B cell (primary cell): Measurements from ENCODE around the gene LIF. TPM values are rescaled to one million over a fixed set of nuclear protein-coding genes. Genes with fewer than 3 reads are reported as not detected.

Experiments used
- ATAC-seq: fragments of 200-7000 bp; cut with Tn5 transposase; one replicate; pipeline ENCODE4 v1.10.0; 2021; ENCODE audit warnings: low read depth, mild to moderate bottlenecking, moderate number of reproducible peaks, moderate library complexity
- CTCF ChIA-PET: fragments of 350-600 bp; sonication (Branson Sonifier 250); formaldehyde crosslinking; loops from one replicate; lab custom pipeline; 2021; ENCODE audit warnings: antibody characterized with exemption, inconsistent platforms; lab: Charles Lee
- POLR2A ChIA-PET: fragments of 350-600 bp; sonication (Branson Sonifier 250); formaldehyde crosslinking; loops from one replicate; lab custom pipeline; 2021; ENCODE audit warnings: antibody characterized with exemption; lab: Charles Lee
- DNase-seq: peaks from one replicate; pipeline ENCODE4 v3.0.0; 2013
- H2AFZ ChIP-seq: 2 replicates; pipeline ENCODE4 v1.6.1; 2012; ENCODE audit warnings: mild to moderate bottlenecking, low read depth, low read length; ENCODE audit not compliant: insufficient read depth, poor library complexity, severe bottlenecking
- H3K27ac ChIP-seq, 2 donors: 1 replicate in 1 of 2; 2 replicates in 1 of 2; pipeline ENCODE4 v1.5.1; 2012 to 2013; ENCODE audit warnings: low read length in 2 of 2, mild to moderate bottlenecking in 2 of 2, moderate library complexity in 1 of 2
- H3K27me3 ChIP-seq, 4 experiments: fragments of 200-600 bp in 1 of 4; sonication (generic) in 1 of 4; replicated peaks in 1 of 4; 1 replicate in 2 of 4; 2 replicates in 2 of 4; pipeline versions ENCODE4 v1.6.1 to v1.7.0; 2013 to 2016; ENCODE audit warnings: low read length in 3 of 4, mild to moderate bottlenecking in 2 of 4, mixed read lengths in 1 of 4, moderate library complexity in 1 of 4; ENCODE audit not compliant: insufficient read depth in 4 of 4, control insufficient read depth in 3 of 4; ENCODE audit errors: control extremely low read depth in 1 of 4
- H3K36me3 ChIP-seq, 2 experiments: replicated peaks in 1 of 2; 1 replicate in 1 of 2; 2 replicates in 1 of 2; pipeline versions ENCODE4 v1.6.1 to v1.7.1; 2013; ENCODE audit warnings: low read length in 1 of 2; ENCODE audit not compliant: insufficient read depth in 2 of 2, control insufficient read depth in 1 of 2; ENCODE audit errors: control extremely low read depth in 1 of 2, extremely low read depth in 1 of 2
- H3K4me1 ChIP-seq, 2 donors: fragments of 200-600 bp in 1 of 2; sonication (generic) in 1 of 2; 1 replicate in 1 of 2; 2 replicates in 1 of 2; pipeline versions ENCODE4 v1.5.1 to v1.6.1; 2013 to 2017; ENCODE audit warnings: low read length in 2 of 2; ENCODE audit not compliant: control insufficient read depth in 2 of 2, insufficient read depth in 2 of 2
- H3K4me2 ChIP-seq: replicated peaks from 2 replicates; pipeline ENCODE3; 2012; ENCODE audit warnings: mild to moderate bottlenecking, low read depth, low read length; ENCODE audit not compliant: poor library complexity, severe bottlenecking
- H3K4me3 ChIP-seq, 5 experiments: fragments of 200-600 bp in 1 of 5; sonication (generic) in 1 of 5; 1 replicate in 3 of 5; 2 replicates in 2 of 5; pipeline versions ENCODE4 v1.5.1 to v1.7.0; 2011 to 2016; ENCODE audit warnings: low read length in 4 of 5, mild to moderate bottlenecking in 4 of 5, low read depth in 2 of 5, control low read depth in 1 of 5, moderate library complexity in 1 of 5; ENCODE audit not compliant: insufficient read depth in 1 of 5; ENCODE audit errors: control extremely low read depth in 1 of 5, extremely low read depth in 1 of 5
- H3K79me2 ChIP-seq: fragments of 200-600 bp; sonication (generic); one replicate; pipeline ENCODE4 v1.6.0; 2016; ENCODE audit warnings: low read length; ENCODE audit not compliant: control insufficient read depth, insufficient read depth
- H3K9ac ChIP-seq: fragments of 200-600 bp; sonication (generic); 2 replicates; pipeline ENCODE4 v1.6.1; 2017; ENCODE audit warnings: mild to moderate bottlenecking, low read length, moderate library complexity
- H3K9me3 ChIP-seq, 3 donors: one replicate each; pipeline versions ENCODE4 v1.6.1 to v1.7.1; 2013; ENCODE audit warnings: low read length in 2 of 3; ENCODE audit not compliant: control insufficient read depth in 2 of 3, insufficient read depth in 1 of 3; ENCODE audit errors: control extremely low read depth in 1 of 3
- H4K20me1 ChIP-seq: 2 replicates; pipeline ENCODE4 v1.6.0; 2012; ENCODE audit warnings: mild to moderate bottlenecking, low read length; ENCODE audit not compliant: insufficient read depth, control insufficient read depth, poor library complexity, severe bottlenecking
- H3K27ac Mint-ChIP-seq: one replicate; pipeline ENCODE4 v1.8.0; 2021; ENCODE audit warnings: mixed read lengths
- H3K27me3 Mint-ChIP-seq: one replicate; pipeline ENCODE4 v1.8.0; 2021; ENCODE audit warnings: mixed read lengths
- H3K4me1 Mint-ChIP-seq: one replicate; pipeline ENCODE4 v1.8.0; 2021; ENCODE audit warnings: mixed read lengths
- H3K4me3 Mint-ChIP-seq: one replicate; pipeline ENCODE4 v1.8.0; 2021; ENCODE audit warnings: mixed read lengths
- H3K9me3 Mint-ChIP-seq: one replicate; pipeline ENCODE4 v1.8.0; 2022; ENCODE audit warnings: mixed read lengths; ENCODE audit not compliant: insufficient read depth
- CTCF ChIP-seq: fragments of 200-600 bp; IDR thresholded peaks from one replicate; pipeline ENCODE4 v1.8.0; 2022; ENCODE audit warnings: antibody characterized with exemption, mild to moderate bottlenecking
- EZH2 ChIP-seq: IDR thresholded peaks from 2 replicates; pipeline ENCODE4 v1.6.1; 2012; ENCODE audit warnings: borderline replicate concordance, low read depth, mild to moderate bottlenecking, moderate library complexity, low read length; ENCODE audit not compliant: insufficient read depth, poor library complexity, severe bottlenecking
- WGBS: methylation state at CpG from one replicate; pipeline ENCODE4 v1.1.5; 2013; ENCODE audit warnings: missing lambda C conversion rate; ENCODE audit not compliant: insufficient coverage; 5-methylcytosine and 5-hydroxymethylcytosine counted together
- intact Hi-C: fragments of 100-400 bp; cut with micrococcal nuclease; formaldehyde crosslinking; loops from one replicate; pipeline ENCODE4 v1.10.0; 2022
- polyA plus RNA-seq: library from polyadenylated mRNA; depleted of rRNA; stranded (reverse); fragments of >200 nt; gene quantifications from 2 replicates; pipeline ENCODE4 v1.2.3, GENCODE V29; 2012
- total RNA-seq, 2 donors: library from RNA; stranded (reverse); fragments of 120-200 nt in 1 of 2; gene quantifications; 1 replicate in 1 of 2; 2 replicates in 1 of 2; pipeline versions ENCODE4 v1.2.3 to v1.2.4, GENCODE V29; 2013 to 2022

LIF gene
- total and polyA plus RNA-seq, 2 donors (not counting 1 experiment from before 2014, with no cell fraction given): 0.47 TPM; not detected in 1

- Histone ChIP-seq H3K27me3 (no peaks in the 10 kb centered on the region), H3K36me3 (no peaks in the 10 kb centered on the region), H2AFZ (no peak overlapping the region), H3K4me3 (no peak overlapping the region), H3K4me2 (no peak overlapping the region), H3K4me1 (no peaks in the 10 kb centered on the region), H3K9ac (no peak overlapping the region), H3K27ac (no peak overlapping the region), H4K20me1 (no peaks in the 10 kb centered on the region), H3K9me3 (no peaks in the 10 kb centered on the region), H3K79me2 (no peaks in the 10 kb centered on the region)
- Mint-ChIP-seq H3K4me1 (no peaks in the 10 kb centered on the region), H3K4me3 (no peak overlapping the region), H3K27me3 (no peaks in the 10 kb centered on the region), H3K9me3 (no peaks in the 10 kb centered on the region), H3K27ac (no peak overlapping the region)
- intact Hi-C loops: no loop called here
- ChIA-PET CTCF (interaction anchor here (0.8 kb wide), 1 partner anchor 19 kb away, joined by 3 read pairs; no protein-coding TSS in a partner anchor), POLR2A (no interaction called here)
- DNase-seq: no peak
- no peak for ATAC-seq
- TF ChIP-seq EZH2: no peak
- TF ChIP-seq CTCF: no peak
- WGBS: 84% methylated on average over 6 of the region's 7 CpGs
Observed at GRCh38 chr22:30204015-30204741, 42.4 kb downstream of the LIF start.

- DNase-seq: no peak
- no peaks in the 10 kb centered on the region for H3K27me3 Mint-ChIP-seq
- H3K9me3 Mint-ChIP-seq: no peaks in the 10 kb centered on the region
- H4K20me1 ChIP-seq: no peaks in the 10 kb centered on the region
- H3K4me2 ChIP-seq: no peak overlapping the region
- H2AFZ ChIP-seq: no peak overlapping the region
- intact Hi-C loops: no loop called here
- no peak for ATAC-seq
- no peak for TF ChIP-seq CTCF
- TF ChIP-seq EZH2: no peak
- POLR2A ChIA-PET: no interaction called here
- H3K27ac Mint-ChIP-seq: no peak overlapping the region
- H3K9ac ChIP-seq: no peak overlapping the region
- CTCF ChIA-PET: no interaction called here
- no peaks in the 10 kb centered on the region for H3K79me2 ChIP-seq
- no peaks in the 10 kb centered on the region for H3K4me1 ChIP-seq
- H3K4me3 Mint-ChIP-seq: no peak overlapping the region
- H3K36me3 ChIP-seq: no peaks in the 10 kb centered on the region
- H3K4me1 Mint-ChIP-seq: no peaks in the 10 kb centered on the region
- no peaks in the 10 kb centered on the region for H3K27me3 ChIP-seq
- H3K9me3 ChIP-seq: no peaks in the 10 kb centered on the region
- no peak overlapping the region for H3K4me3 ChIP-seq
- H3K27ac ChIP-seq: no peak overlapping the region
- WGBS: 79% methylated on average over 8 of the region's 9 CpGs
Observed at GRCh38 chr22:30202531-30203006, 44.0 kb downstream of the LIF start.
